Sigmoid colon (tissue), 7 donors: ENCODE results near the gene SORT1. TPM values are rescaled to one million over a fixed set of nuclear protein-coding genes. Genes with fewer than 3 reads are reported as not detected.
A peak's percentile ranks its signal among the peaks of the same experiment; 100 is the strongest.

Experiments used
- DNase-seq: peaks from one replicate; pipeline ENCODE4 v3.0.0-alpha.2; 2019
- H3K27ac ChIP-seq, 4 donors: fragments of 200-600 bp; sonication (generic); one replicate each; pipeline ENCODE4 v1.5.1; 2016 to 2019; ENCODE audit warnings: mild to moderate bottlenecking in 1 of 4
- H3K27me3 ChIP-seq, 3 donors: fragments of 200-600 bp; sonication (generic); one replicate each; pipeline ENCODE4 v1.5.1; 2019; ENCODE audit warnings: mild to moderate bottlenecking in 1 of 3
- H3K36me3 ChIP-seq, 4 donors: fragments of 200-600 bp; sonication (generic); one replicate each; pipeline ENCODE4 v1.5.1; 2016 to 2019
- H3K4me1 ChIP-seq, 4 donors: fragments of 200-600 bp; sonication (generic); one replicate each; pipeline ENCODE4 v1.5.1; 2017 to 2019
- H3K4me3 ChIP-seq, 4 donors: fragments of 200-600 bp; sonication (generic); one replicate each; pipeline ENCODE4 v1.5.1; 2017 to 2019; ENCODE audit warnings: mild to moderate bottlenecking in 2 of 4, moderate library complexity in 1 of 4
- H3K9me3 ChIP-seq, 4 donors: fragments of 200-600 bp in 3 of 4; sonication (generic) in 3 of 4; one replicate each; pipeline versions ENCODE4 v1.5.1 to v1.6.1; 2013 to 2019
- CTCF ChIP-seq, 4 experiments: fragments of 450-650 bp in 3 of 4; fragments of 200-600 bp in 1 of 4; IDR thresholded peaks; one replicate each; pipeline ENCODE4 v1.5.1; 2016 to 2019; ENCODE audit warnings: antibody characterized with exemption in 4 of 4, mild to moderate bottlenecking in 3 of 4, moderate library complexity in 2 of 4
- EP300 ChIP-seq, 4 donors: sonication (generic); formaldehyde crosslinking; IDR thresholded peaks; one replicate each; pipeline ENCODE4 v1.6.1; 2017; ENCODE audit warnings: antibody characterized with exemption in 4 of 4
- POLR2A ChIP-seq, 2 donors: fragments of 450-650 bp; IDR thresholded peaks; one replicate each; pipeline ENCODE4 v1.6.1; 2016; ENCODE audit warnings: antibody characterized with exemption in 2 of 2, mild to moderate bottlenecking in 2 of 2, moderate library complexity in 2 of 2
- POLR2AphosphoS5 ChIP-seq, 4 donors: sonication (generic); formaldehyde crosslinking; IDR thresholded peaks; one replicate each; pipeline ENCODE4 v1.6.1; 2017; ENCODE audit warnings: antibody characterized with exemption in 4 of 4
- WGBS, 2 donors: extraction: QIAGEN DNeasy Blood & Tissue Kit; methylation state at CpG; one replicate each; pipeline ENCODE4 v1.1.7; 2013; 5-methylcytosine and 5-hydroxymethylcytosine counted together
- intact Hi-C: fragments of 100-400 bp; cut with DNase I; formaldehyde crosslinking; loops from one replicate; pipeline ENCODE4 v1.15.1; 2023
- polyA plus RNA-seq, 3 donors: library from polyadenylated mRNA; stranded (reverse); fragments of 200-250 nt; gene quantifications; one replicate each; pipeline ENCODE4 v1.2.3, GENCODE V29; 2013
- total RNA-seq, 4 donors: library from RNA; depleted of rRNA; stranded (reverse); fragments of >200 nt; gene quantifications; one replicate each; pipeline ENCODE4 v1.1.0, GENCODE V29; 2016
- donor health status: healthy with polysubstance abuse.
- donor health status: Bipolar disorder and iron deficiency.
- donor health status: healthy.

The SORT1 gene
- total and polyA plus RNA-seq, 7 donors: 7.2 to 55.1 (median 37.0) TPM

- Histone ChIP-seq H3K4me3 (peak overlapping the region in 2 of 4 donors; percentile 28 to 35), H3K36me3 (no peaks in the 10 kb centered on the region), H3K27ac (peak overlapping the region; percentile 85 to 90 (median 87)), H3K4me1 (peaks cover 0 to 99% (median 94%) of the 10 kb centered on the region in 4 donors), H3K9me3 (no peaks in the 10 kb centered on the region), H3K27me3 (no peaks in the 10 kb centered on the region)
- TF ChIP-seq POLR2AphosphoS5 (IDR thresholded peaks at IDR 0.05) (no peak), CTCF (IDR thresholded peaks at IDR 0.05) (no peak), POLR2A (IDR thresholded peaks at IDR 0.05) (no peak), EP300 (IDR thresholded peaks at IDR 0.05) (no peak)
- intact Hi-C loops: loop anchor here (10.0 kb wide), 1 partner anchor 297 kb away; the partner anchor contains the start of gene TMEM167B
- no peak for DNase-seq
Measured at GRCh38 chr1:109391626-109392025, 6.1 kb downstream of the SORT1 start.

GRCh38 chr1:109391157-109391556, 6.6 kb downstream of the SORT1 start:
- WGBS, 2 donors: 45 to 83% methylated on average over 3 of the region's 3 CpGs
- Histone ChIP-seq H3K36me3 (no peaks in the 10 kb centered on the region), H3K27ac (peak overlapping the region; percentile 85 to 90 (median 87)), H3K4me3 (peak overlapping the region in 3 of 4 donors; percentile 5 to 35 (median 28)), H3K9me3 (no peaks in the 10 kb centered on the region), H3K27me3 (no peaks in the 10 kb centered on the region), H3K4me1 (peaks cover 0 to 99% (median 94%) of the 10 kb centered on the region in 4 donors)
- no peak for DNase-seq
- intact Hi-C loops: loop anchor here (10.0 kb wide), 1 partner anchor 296 kb away; the partner anchor contains the start of gene TMEM167B
- TF ChIP-seq POLR2A (IDR thresholded peaks at IDR 0.05) (no peak), EP300 (IDR thresholded peaks at IDR 0.05) (no peak), CTCF (IDR thresholded peaks at IDR 0.05) (no peak), POLR2AphosphoS5 (IDR thresholded peaks at IDR 0.05) (no peak)

- no peak for DNase-seq
- peak overlapping the region; percentile 85 to 90 (median 87) for H3K27ac ChIP-seq
- TF ChIP-seq CTCF (IDR thresholded peaks at IDR 0.05): no peak
- no peak for TF ChIP-seq POLR2AphosphoS5 (IDR thresholded peaks at IDR 0.05)
- no peak for TF ChIP-seq POLR2A (IDR thresholded peaks at IDR 0.05)
- TF ChIP-seq EP300 (IDR thresholded peaks at IDR 0.05): no peak
- H3K4me3 ChIP-seq: no peak overlapping the region
- peaks cover 0 to 99% (median 97%) of the 10 kb centered on the region in 4 donors for H3K4me1 ChIP-seq
- intact Hi-C loops: loop anchor here (10.0 kb wide), 1 partner anchor 295 kb away; the partner anchor contains the start of gene TMEM167B
- H3K9me3 ChIP-seq: no peaks in the 10 kb centered on the region
- no peaks in the 10 kb centered on the region for H3K27me3 ChIP-seq
- 77 to 88% methylated on average over 5 of the region's 5 CpGs for WGBS, 2 donors
- no peaks in the 10 kb centered on the region for H3K36me3 ChIP-seq
Measured at GRCh38 chr1:109389638-109390341, 7.9 kb downstream of the SORT1 start.

- no peak for TF ChIP-seq POLR2AphosphoS5 (IDR thresholded peaks at IDR 0.05)
- no peak for TF ChIP-seq CTCF (IDR thresholded peaks at IDR 0.05)
- no peak for TF ChIP-seq POLR2A (IDR thresholded peaks at IDR 0.05)
- TF ChIP-seq EP300 (IDR thresholded peaks at IDR 0.05): no peak
- Histone ChIP-seq H3K4me3 (no peak overlapping the region), H3K27me3 (no peaks in the 10 kb centered on the region), H3K4me1 (peaks cover 0 to 99% (median 97%) of the 10 kb centered on the region in 4 donors), H3K9me3 (no peaks in the 10 kb centered on the region), H3K27ac (peak overlapping the region; percentile 85 to 90 (median 87)), H3K36me3 (no peaks in the 10 kb centered on the region)
- no peak for DNase-seq
- intact Hi-C loops: no loop called here
- WGBS, 2 donors: 78 to 87% methylated on average over 7 of the region's 7 CpGs
Measured at GRCh38 chr1:109388884-109389637, 8.7 kb downstream of the SORT1 start.
